Right cardiac atrium (tissue), 5 donors: ENCODE data around the gene FUT7. TPM values are rescaled to one million over a fixed set of nuclear protein-coding genes. Genes with fewer than 3 reads are reported as not detected.
"Not testable (repeated sequence)": the region's sequence is repeated elsewhere in the genome, so short reads cannot be mapped to it uniquely, and the experiment has no call there.

Source experiments
- ATAC-seq, 2 donors: fragments of 200-7000 bp; cut with Tn5 transposase; one replicate each; pipeline versions ENCODE4 v1.8.0 to v1.9.1; 2020; ENCODE audit warnings: moderate library complexity in 2 of 2, mild to moderate bottlenecking in 1 of 2
- DNase-seq, 3 donors: peaks; one replicate each; pipeline ENCODE4 v3.0.0-alpha.2; 2020
- H3K27ac ChIP-seq: one replicate; pipeline ENCODE4 v1.5.1; 2013; ENCODE audit warnings: mild to moderate bottlenecking, low read length, control low read depth, moderate library complexity
- H3K27me3 ChIP-seq: one replicate; pipeline ENCODE4 v1.6.1; 2013; ENCODE audit not compliant: control insufficient read depth, insufficient read depth
- H3K4me1 ChIP-seq: one replicate; pipeline ENCODE4 v1.6.1; 2013; ENCODE audit warnings: low read length; ENCODE audit not compliant: control insufficient read depth, insufficient read depth
- H3K4me3 ChIP-seq: one replicate; pipeline ENCODE4 v1.5.1; 2013; ENCODE audit warnings: low read length, control low read depth
- H3K9me3 ChIP-seq: one replicate; pipeline ENCODE4 v1.6.1; 2013; ENCODE audit warnings: low read length; ENCODE audit not compliant: control insufficient read depth
- WGBS: extraction: QIAGEN DNeasy Blood & Tissue Kit; methylation state at CpG from one replicate; pipeline ENCODE4 v1.1.7; 2013; 5-methylcytosine and 5-hydroxymethylcytosine counted together
- intact Hi-C, 4 donors: fragments of 100-400 bp; cut with DNase I; formaldehyde crosslinking; loops; one replicate each; pipeline versions ENCODE4 v1.11.0 to v1.14.0; 2022 to 2023
- polyA plus RNA-seq: library from polyadenylated mRNA; stranded (reverse); fragments of 200-250 nt; gene quantifications from one replicate; pipeline ENCODE4 v1.2.3, GENCODE V29; 2013
- total RNA-seq, 4 donors: library from RNA; stranded (reverse); fragmentation: NEBNext Ultra II Directional; extraction: Animal tissue kit (Norgen Biotek cat#: 25700); gene quantifications; one replicate each; pipeline ENCODE4 v1.2.1, GENCODE V29; 2021
- donor health status: healthy with polysubstance abuse.
- donor health status: DM: no; HTN: yes; CAD: no.
- donor health status: DM: no; HTN: no; CAD: no.
- donor health status: DM: no; HTN: yes; CAD: no; lungs with severe emphysema.
- donor health status: DM: yes; HTN: yes; CAD: no.

The FUT7 gene
- total and polyA plus RNA-seq, 5 donors, result 0.07 to 0.24 (median 0.14) TPM; not detected in 1

DNA sequence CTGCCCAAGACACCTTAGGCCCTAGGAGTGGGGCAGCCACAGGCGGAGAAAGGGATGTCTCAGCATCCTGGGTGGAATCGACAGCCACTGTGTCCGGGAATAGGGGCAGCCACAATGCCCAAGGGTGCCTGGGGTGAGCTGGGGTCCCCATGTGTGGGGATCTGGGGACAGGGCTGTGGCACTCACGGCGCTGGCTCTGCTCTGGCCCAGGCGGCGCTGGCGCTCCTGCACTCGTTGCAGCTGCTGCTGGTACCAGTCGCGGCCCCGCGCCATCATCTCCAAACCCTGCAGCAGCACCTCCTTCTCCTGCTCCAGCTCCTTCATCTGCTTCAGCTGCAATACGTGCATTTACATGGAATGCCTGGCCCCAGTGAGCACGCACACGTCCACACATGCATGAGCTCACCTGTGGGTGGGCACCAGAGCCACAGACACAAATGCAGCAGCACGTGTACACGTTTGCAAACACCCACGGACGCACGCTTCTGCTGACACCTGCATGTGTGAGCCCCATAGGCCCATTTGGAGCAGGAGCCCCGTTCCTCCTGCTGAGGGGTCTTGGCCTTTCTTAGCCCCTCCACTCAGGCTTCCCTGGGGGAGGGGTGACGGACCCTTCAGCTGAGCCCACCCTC, 33.6 kb upstream of the FUT7 start:
- DNase-seq, result peak in 2 of 3 donors; percentile 44

DNA sequence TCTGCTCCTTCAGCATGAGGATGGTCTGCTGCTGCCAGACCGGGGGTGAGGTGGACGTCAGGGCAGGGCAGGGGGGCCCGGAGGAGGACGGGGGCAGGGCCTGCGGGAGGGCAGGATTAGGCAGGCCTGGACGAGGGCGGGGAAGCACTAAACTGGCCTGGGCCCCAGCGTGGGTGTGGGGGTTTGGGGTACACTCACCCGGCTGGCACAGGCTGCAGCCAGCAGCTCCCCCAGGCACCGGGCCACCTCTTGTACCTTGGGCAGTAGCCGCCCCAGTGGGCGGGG, 32.9 kb upstream of the FUT7 start:
- peak in 1 of 3 donors; percentile 63 for DNase-seq
- ATAC-seq, result no peak
- intact Hi-C loops, result loop anchor here in 2 of 4 donors (2.0 to 10.0 kb wide), 2 partner anchors 16 to 280 kb away; no protein-coding TSS in a partner anchor
- no peak overlapping the region for H3K27ac ChIP-seq
- H3K4me3 ChIP-seq, result no peak overlapping the region
- no peaks in the 10 kb centered on the region for H3K4me1 ChIP-seq
- WGBS, result 91% methylated on average over 12 of the region's 12 CpGs
- no peaks in the 10 kb centered on the region for H3K9me3 ChIP-seq
- no peaks in the 10 kb centered on the region for H3K27me3 ChIP-seq

More for the DNA sequence above, 33.6 kb upstream of the FUT7 start:
- whole genome bisulfite sequencing, result 94% methylated on average over 23 of the region's 23 CpGs
- no peak for ATAC-seq
- Histone ChIP-seq H3K27ac (no peak overlapping the region), H3K4me3 (no peak overlapping the region), H3K9me3 (no peaks in the 10 kb centered on the region), H3K4me1 (no peaks in the 10 kb centered on the region), H3K27me3 (no peaks in the 10 kb centered on the region)
- intact Hi-C loops, result loop anchor here in 2 of 4 donors (2.0 to 10.0 kb wide), 2 partner anchors 17 to 281 kb away; no protein-coding TSS in a partner anchor

DNA sequence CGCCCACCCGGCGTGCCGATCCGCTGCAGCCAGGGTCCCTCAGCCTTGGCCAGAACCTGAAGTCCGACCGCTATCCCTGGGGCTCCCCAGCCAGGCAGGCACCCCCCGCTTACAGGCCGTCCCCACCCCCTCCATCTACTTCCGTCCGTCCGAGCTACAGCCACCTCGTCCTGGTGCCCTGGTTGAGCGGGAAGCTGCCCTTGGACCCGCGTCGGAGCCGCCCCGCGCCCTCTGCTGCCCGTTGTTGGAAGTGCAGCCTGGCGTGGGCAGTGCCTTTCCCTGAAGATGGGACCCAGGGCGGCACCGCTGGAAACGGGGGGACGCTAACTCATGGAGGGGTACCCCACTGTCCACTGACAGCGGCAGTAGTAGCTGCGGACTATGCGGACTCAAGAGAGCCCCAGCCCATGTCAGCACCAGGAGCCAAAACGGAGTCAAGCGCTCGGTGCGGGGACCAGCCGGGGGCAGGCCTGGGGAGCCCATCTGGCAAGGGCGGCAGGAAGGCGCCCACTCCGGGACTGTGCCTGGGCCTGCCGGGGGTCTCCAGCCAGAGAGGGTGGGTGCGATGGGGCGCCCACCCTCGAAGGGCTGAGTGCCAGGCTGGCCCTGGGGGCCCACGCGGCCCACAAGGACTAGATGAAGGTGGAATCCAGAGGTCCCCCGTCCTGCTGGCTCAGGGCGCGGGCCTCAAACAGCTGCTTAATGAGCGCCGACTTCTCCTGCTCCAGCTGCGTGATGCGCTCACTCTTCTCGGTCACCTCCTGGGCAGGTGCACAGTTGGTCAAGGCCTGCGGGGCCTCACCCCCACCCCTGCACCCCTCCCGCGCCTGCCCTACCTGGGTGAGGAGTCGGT, 32.4 kb upstream of the FUT7 start:
- peak; percentile 72 to 92 (median 92) for DNase-seq
- 50% methylated on average over 55 of the region's 55 CpGs for WGBS
- Histone ChIP-seq H3K9me3 (no peaks in the 10 kb centered on the region), H3K27me3 (no peaks in the 10 kb centered on the region), H3K4me1 (no peaks in the 10 kb centered on the region), H3K4me3 (no peak overlapping the region), H3K27ac (no peak overlapping the region)
- intact Hi-C loops, result loop anchor here in 2 of 4 donors (2.0 to 10.0 kb wide), 2 partner anchors 15 to 279 kb away; no protein-coding TSS in a partner anchor
- peak; percentile 65 to 67 for ATAC-seq

DNA sequence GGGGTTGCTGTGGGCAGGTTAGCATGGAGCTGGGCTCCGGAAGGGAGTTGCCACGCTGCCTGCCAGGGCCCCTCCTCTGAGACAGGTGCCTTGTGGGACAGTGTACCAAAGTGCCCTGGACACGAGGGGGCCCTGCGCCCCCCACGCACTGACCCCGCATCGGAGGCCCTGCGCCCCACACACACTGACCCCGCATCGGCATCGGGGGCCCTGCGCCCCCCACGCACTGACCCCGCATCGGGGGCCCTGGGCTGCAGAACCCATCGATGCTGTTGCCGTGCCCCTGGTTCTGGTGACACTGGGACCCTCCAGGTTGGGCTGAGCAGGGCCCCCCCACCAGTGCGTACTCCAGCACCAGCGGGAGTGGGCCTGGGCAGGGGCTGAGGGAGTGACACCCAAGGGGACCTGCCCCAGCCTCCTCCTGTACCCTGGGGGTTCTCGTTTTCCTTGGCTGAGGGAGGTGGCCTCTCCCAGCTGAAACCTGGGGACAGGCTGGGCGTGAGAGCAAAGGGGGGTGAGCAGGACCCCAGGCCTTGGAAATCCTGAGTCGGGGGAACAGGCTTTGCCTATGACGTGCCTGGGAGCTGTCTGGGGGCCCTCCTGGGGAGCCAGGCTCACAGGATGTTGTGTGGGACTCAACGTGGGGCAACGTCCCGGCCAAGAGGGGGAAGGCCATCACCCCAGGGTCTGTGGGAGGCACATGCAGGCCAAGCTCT, 31.6 kb upstream of the FUT7 start:
- intact Hi-C loops, result loop anchor here in 2 of 4 donors (2.0 to 10.0 kb wide), 2 partner anchors 15 to 279 kb away; no protein-coding TSS in a partner anchor
- WGBS, result 83% methylated on average over 26 of the region's 26 CpGs
- H3K9me3 ChIP-seq, result no peaks in the 10 kb centered on the region
- H3K27me3 ChIP-seq, result no peaks in the 10 kb centered on the region
- no peak overlapping the region for H3K27ac ChIP-seq
- H3K4me3 ChIP-seq, result no peak overlapping the region
- no peaks in the 10 kb centered on the region for H3K4me1 ChIP-seq
- ATAC-seq, result peak; percentile 3 to 5
- DNase-seq, result peak in 2 of 3 donors; percentile 40 to 45

DNA sequence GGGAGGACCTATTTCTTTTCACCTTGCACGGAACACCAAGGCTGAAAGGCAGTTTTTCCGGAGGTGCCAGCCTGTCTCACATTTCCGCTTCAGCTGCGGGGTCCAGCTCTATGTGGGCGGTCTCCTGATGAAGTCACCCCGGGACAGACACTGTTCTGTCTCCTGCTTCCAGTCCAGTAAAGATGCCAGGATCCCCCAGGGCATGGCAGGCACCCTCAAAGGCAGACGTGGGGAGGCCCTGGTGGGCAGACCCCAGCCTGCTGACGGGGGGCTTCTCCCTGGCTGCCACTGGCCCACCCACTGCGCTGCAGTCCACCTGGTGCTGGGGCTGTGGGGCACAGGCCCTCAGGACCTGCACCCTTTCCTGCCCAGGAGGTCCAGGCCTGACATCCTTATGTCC, 30.9 kb upstream of the FUT7 start:
- not testable (repeated sequence) for H3K27ac ChIP-seq, DNase-seq, H3K4me1 ChIP-seq, ATAC-seq, H3K4me3 ChIP-seq, H3K27me3 ChIP-seq, H3K9me3 ChIP-seq
- WGBS, result 80% methylated on average over 7 of the region's 9 CpGs
- intact Hi-C loops, result loop anchor here in 1 of 4 donors (10.0 kb wide), 1 partner anchor 278 kb away; no protein-coding TSS in a partner anchor

DNA sequence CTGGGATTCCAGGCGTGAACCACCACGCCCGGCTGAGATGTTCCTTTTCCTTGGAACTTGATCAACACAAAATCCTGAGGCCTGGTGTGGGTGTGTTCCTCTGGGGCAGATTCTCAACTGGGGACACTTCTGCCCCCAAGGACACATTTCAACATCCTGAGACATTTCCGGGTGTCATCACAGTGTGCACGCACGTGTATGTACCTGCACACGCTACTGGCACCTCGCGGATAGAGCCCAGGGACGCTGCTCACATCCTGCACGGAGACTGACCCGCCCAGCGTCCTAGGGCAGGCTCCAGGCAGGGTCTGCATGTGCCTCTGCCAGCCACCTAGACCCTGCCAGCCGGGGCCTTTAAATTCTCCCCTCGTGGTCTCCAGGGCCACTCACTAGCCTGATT, 30.5 kb upstream of the FUT7 start:
- intact Hi-C loops, result loop anchor here in 1 of 4 donors (10.0 kb wide), 1 partner anchor 278 kb away; no protein-coding TSS in a partner anchor
- Histone ChIP-seq H3K4me1 (no peaks in the 10 kb centered on the region), H3K9me3 (no peaks in the 10 kb centered on the region), H3K27me3 (no peaks in the 10 kb centered on the region), H3K27ac (no peak overlapping the region), H3K4me3 (no peak overlapping the region)
- ATAC-seq, result no peak
- no peak for DNase-seq
- WGBS, result 85% methylated on average over 15 of the region's 15 CpGs

DNA sequence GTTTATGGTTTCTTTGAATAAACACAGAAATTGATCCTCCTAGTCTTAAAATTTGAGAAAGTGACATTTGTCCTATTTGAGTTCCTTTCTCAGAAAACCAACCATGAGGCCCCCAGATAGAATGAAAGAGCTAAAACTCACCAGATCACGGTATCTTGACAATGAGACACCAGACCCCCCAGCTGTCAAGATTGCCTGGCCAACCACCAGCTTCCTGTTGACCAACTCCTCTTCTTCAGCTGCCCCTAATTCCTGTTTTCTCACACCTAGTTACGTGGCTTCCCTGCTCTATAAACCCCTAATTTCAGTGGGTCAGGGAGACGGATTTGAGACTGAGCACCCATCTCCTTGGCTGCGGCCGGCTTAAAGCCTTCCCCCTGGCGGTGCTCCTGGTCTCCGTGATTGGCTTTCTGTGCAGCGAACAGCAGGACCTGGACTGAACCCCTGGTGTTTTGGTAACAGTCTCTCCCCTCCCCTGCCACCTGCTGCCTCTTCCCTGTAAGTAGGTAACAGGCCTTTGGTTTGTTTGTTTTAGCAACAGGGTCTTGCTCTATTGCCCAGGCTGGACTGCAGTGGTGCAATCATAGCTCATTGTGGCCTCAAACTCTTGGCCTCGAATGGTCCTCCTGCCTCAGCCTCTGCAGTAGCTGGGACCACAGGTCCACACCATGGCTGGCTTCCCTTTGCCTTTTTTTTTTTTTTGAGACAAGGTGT, 26.8 kb upstream of the FUT7 start:
- Histone ChIP-seq H3K27ac (no peak overlapping the region), H3K4me3 (no peak overlapping the region), H3K27me3 (no peaks in the 10 kb centered on the region), H3K4me1 (peaks cover 2% of the 10 kb centered on the region), H3K9me3 (no peaks in the 10 kb centered on the region)
- intact Hi-C loops, result no loop called here
- 86% methylated on average over 9 of the region's 9 CpGs for whole genome bisulfite sequencing
- DNase-seq (no peak), ATAC-seq (no peak)

DNA sequence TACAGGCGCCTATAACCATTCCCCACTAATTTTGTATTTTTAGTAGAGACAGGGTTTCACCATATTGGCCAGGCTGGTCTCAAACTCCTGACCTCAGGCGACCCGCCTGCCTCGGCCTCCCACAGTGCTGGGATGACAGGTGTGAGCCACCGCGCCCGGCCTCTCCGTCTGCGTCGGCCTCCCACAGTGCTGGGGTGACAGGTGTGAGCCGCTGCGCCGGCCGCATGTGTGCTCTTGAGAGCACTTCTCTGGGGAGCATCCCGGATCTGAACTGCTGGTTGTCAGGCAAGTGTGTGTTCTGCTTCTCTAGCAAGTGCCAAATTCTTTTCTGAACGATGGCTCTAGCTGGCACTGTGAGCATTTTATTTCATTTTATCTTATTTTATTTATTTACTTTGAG, 25.7 kb upstream of the FUT7 start:
- H3K9me3 ChIP-seq, result no peaks in the 10 kb centered on the region
- no peak overlapping the region for H3K27ac ChIP-seq
- H3K4me3 ChIP-seq, result no peak overlapping the region
- H3K27me3 ChIP-seq, result no peaks in the 10 kb centered on the region
- no peak for ATAC-seq
- DNase-seq, result no peak
- H3K4me1 ChIP-seq, result peaks cover 2% of the 10 kb centered on the region
- WGBS, result 60% methylated on average over 16 of the region's 16 CpGs
- intact Hi-C loops, result no loop called here

DNA sequence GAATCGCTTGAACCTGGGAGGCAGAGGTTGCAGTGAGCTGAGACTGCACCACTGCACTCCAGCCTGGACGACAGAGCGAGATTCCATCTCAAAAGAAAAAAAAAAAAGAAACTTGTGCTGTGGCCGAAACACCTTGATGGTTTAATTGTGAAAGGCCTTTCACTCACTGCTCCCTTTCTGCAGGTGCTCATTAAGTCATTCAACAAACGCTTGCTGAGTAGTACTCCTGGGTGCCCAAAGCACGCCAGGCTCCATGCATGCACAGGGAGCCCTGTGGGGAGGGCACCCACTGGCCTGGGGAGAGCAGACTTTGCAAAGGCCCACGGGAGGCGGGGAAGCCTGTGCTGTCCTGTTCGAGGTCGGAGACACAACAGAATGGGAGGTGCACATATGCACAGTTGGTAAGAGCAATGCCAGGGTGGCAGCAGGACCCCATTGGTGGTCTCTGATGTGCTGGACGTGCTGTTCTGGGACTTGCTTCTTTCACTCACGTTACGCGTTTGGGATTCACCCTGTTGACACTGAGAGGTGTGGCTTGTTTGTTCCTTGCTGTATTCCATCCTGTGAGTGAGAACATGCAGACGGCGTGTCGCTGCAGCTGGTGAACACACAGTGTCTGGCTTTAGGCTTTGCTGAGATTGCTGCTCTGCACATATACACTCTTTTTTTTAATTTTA, 25.0 kb upstream of the FUT7 start:
- Histone ChIP-seq H3K27ac (no peak overlapping the region), H3K27me3 (no peaks in the 10 kb centered on the region), H3K4me3 (no peak overlapping the region), H3K9me3 (no peaks in the 10 kb centered on the region), H3K4me1 (peaks cover 2% of the 10 kb centered on the region)
- no peak for DNase-seq
- intact Hi-C loops, result no loop called here
- 67% methylated on average over 17 of the region's 17 CpGs for WGBS
- ATAC-seq, result no peak
